HG03521 (cell line): ENCODE measurements around the gene TRAF1.

ENCODE experiments used
- ATAC-seq: cut with Tn5 transposase; IDR thresholded peaks from one replicate; pipeline ENCODE4 v1.9.1; 2021; ENCODE audit warnings: mild to moderate bottlenecking, moderate library complexity; ENCODE audit not compliant: unreplicated experiment

Gene TRAF1

DNA sequence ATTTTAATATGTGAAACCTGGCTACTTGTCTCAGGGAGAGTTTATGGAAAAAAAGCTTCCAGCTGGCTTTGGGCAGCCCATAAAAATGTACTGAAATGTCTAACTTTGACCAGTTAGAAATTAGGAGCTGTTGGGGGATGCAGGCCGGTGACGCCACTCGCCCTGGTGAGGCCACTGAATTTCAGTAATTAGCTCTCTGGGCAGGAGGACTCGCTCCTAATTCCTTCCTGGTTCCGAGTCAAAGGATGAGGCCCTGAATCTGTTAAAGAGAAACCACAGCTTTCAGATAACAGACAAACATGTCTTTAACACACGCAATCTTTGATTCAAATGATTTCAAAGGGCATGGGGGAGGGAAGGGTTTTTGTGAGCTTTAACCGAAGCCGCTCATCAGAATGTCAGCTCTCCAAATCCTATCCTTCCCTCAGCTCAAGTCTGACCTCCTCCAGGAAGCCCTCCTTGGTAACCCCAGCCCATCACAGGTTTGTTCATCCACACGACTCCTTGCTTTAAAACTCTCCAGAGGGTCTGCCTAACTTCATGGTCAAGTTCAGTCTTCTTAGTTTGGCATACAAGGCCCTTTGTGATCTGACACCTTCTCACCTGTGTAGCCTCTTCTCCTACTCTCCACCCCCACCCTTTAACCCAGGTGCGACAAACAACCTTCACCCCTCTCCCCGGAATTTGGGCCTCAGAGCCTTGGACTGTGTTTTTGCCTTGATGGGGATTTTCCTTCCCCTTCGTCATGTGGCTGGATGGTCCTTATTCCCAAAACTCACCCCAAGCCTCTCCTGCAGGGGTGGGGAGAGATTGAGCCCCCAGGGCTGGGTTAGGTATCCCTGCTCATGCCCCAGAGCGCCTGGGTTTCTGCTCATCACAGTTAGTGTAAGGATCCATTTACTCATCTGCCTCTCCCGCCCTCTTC lies 36.0 kb downstream of the TRAF1 start:
- ATAC-seq = no peak

DNA sequence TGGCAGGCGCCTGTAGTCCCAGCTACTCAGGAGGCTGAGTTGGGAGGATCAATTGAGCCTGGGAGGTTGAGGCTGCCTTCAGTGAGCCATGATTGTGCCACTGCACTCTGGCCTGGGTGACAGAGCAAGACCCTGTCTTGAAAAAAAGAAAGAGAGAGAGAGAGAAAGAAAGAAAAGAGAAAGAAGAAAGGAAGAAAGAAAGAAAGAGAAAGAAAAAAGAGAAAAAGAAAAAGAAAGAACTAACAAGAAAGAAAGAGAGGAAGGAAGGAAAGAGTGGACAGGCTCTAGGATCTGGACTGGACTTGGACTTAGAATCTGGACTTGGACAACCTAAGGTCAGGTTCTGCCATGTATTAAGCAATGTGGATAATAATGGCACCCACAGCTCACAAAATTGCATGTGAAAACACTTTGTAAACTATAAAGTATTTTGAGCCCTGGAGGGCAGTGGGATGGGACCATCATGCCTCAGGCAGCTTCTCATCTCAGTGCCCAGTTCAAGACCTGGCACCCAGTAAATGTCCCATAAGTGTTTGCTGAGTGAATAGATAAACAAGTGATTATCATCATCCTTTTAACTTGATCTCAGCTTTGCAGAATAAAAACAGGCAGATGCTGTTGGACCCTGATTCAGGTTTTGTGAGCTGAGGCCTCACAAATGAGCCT lies 36.9 kb downstream of the TRAF1 start:
- ATAC-seq = no peak

DNA sequence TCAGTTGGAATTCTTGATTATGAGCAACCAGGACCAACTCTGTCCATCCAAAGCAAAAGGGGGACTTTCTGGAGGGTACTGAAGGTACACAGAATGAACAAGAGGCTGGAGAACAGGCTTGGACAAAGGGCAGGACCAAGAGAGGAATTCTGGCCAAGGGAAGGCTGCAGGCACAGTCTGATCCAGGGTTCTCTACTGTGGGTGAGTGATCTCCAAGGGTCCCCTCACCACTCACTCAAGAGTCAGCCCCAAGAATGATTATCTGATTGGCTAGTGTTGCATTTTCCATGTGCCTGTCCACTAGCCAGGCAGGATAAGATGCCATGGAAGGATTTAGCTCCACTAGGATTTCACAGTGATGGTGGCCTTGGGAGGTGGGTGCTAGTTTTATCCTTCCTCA lies 38.0 kb downstream of the TRAF1 start:
- ATAC-seq = no peak

DNA sequence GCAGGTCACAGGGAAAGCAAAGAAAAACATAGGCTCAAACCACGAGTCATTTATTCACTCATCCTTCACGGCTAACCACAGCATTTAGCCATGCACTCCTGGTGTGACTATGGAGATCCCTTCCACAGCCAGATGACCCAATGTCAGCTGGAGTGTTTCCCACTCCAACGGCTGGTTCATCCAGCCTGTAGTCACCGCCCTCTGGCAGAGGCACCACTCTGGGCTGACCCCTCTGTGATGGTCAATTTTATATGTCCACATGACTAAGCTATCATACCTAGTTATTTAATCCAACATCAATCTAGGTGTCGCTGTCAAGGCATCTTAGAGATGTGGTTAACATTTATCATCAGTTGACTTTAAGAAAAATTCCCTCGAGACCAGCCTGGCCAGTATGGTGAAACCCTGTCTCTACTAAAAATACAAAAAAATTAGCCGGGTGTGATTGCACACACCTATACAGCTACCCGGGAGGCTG lies 40.1 kb downstream of the TRAF1 start:
- no peak for ATAC-seq

- ATAC-seq = no peak
Observed at GRCh38 chr9:120885958-120886357, 40.6 kb downstream of the TRAF1 start.

DNA sequence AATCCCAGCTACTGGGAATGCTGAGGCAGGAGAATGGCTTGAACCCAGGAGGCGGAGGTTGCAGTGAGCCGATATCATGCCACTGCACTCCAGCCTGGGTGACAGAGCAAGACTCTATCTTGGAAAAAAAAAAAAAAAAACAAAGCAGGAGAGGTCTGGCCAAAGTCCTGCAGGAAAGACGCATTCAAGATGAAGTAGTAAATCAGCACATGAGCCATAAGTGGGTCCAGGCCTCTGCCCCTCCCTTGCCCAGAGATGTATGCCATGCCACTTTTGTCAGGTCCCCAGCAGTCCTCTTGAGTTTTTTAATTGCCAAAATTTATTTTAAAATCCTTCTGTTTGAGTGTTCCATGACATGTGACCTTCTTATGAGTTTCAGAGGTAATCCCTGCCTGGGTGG lies 41.1 kb downstream of the TRAF1 start:
- ATAC-seq = no peak

GRCh38 chr9:120883608-120883996 lies 43.0 kb downstream of the TRAF1 start:
- no peak for ATAC-seq

DNA sequence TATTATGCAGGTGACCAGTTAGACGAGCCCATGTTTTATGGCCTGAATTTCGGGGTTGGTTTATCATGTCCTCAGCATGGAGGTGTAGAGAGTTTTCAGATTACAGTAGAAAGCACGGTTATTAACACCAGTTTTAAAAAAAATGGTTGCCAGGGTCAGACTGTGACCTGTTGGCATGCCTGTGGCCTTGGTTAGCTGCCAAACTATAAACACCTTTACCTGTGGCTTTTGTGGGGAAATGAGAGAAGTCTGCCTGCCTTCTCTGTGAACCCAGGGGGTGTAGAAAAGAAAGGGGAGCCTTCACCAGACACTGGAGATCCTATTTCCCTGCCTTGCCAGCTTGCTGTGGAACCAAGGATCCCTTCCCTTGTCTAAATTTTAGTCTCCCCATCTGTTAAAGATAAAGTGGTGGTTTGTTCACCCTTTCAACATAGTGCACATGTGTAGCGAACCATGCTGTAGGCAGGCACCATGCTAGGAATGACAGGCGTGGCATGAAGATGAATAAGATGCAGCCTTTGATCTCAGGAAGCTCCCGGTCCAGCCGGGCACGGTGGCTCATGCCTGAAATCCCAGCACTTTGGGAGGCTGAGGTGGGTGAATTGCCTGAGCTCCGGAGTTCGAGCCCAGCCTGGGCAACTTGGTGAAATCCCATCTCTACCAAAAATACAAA lies 43.5 kb downstream of the TRAF1 start:
- no peak for ATAC-seq

GRCh38 chr9:120879446-120879845 lies 47.1 kb downstream of the TRAF1 start:
- ATAC-seq = no peak

DNA sequence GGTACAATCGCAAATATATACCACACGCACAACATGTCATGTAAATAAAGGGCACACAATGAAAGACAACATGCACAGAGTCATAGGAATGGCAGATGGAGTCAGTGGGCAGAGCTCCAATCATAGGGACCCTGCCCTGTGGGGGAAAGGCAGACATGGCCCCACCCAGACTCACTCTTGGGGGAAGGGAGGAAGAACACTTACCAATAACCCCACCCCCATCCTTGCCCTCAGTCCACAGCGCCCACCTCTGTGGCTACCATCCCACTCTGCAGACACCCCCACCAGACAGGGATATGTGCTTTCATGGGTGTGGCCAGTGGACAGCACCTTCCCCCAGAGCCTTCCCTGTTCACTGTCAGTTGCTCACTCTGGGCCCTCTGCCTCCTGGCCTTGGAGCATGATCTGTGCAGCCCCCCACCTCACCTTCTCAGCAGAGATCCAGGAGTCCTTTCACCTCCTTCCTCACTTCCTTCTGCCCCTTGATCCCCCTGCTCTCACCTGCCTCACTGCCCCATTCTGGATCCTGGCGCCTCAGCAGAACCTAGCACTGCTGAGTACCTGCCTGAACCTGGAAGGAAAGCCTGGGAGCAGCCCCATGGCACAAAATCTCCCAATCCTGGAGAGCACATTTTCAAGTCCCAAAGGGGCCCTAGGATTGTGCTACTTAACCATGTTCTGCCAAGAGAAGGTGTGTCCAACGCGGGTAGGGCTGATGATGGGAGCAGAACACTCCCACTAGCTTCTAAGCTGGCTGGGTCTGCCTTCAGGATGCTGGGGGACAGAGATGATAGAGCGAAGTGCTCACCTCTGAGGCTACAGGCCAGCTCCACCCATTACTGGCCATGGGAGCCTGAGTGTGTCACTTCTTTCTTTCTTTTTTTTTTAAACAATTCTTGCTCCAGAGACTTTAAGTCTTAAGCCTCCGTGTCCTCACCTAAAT lies 48.1 kb downstream of the TRAF1 start:
- no peak for ATAC-seq

DNA sequence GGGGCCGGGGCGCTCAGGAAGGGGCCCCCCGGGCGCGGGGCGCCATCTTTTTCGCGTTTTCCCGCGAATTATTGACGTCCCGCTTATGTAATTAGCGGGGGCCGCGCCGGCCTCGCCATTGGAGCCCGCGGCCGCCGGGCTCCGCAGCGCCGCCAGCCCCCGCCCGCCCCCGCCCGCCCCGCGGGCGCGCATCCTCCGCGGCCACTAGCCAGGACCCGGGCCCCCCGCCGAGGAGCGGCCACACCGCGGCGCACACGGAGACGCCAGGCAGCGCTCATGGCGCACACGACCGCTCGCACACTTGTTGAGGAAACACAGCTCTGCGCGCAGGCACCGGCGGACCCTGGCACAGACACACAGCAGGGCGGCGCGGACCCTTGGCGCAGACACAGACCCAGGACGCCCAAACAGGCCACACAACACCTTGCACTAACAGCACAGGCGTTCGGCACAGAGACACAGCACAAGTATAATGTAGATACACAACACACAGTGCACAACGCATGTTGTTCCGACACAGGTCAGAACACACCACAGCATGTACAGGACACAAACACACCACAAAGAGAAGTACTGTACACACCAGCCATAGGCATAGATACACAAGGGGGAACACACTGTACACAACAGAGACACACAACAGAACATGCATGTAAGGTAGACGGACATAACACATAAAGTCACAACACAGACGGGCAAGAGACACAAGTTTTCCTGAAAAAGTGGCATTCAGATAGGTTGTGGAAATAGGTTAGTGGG lies 49.1 kb downstream of the TRAF1 start:
- peak; percentile 46 for ATAC-seq

DNA sequence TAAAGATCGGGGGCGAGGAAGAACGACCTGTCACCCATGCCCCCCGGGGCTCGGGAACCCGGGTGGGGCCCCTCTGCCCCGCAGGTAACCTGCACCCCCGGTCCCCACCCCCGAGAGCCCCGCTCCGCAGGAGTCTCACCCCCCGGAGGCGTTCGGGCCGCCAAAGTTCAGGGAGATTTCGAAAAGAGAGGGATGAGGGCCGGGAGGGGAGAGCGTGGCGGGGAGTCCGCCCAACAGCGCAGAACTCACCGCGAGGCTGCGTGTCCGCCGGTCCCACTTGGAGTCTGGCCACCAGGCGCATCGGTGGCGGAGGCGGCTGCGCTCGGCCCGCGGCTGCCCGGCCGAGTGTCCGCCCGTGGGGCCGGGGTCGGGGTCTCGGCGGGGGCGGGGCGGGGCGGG lies 49.8 kb downstream of the TRAF1 start, which contains the start of gene PHF19:
Gene PHF19 (minus strand): TSS at position 347 of the 399 bp plus-strand sequence. CDS start 2,447 bp downstream, outside the sequence.
- ATAC-seq = peak; percentile 17

GRCh38 chr9:120875954-120876841 lies 50.4 kb downstream of the TRAF1 start:
- ATAC-seq = peak; percentile 54

- ATAC-seq = no peak
Observed at GRCh38 chr9:120875643-120875953, 51.0 kb downstream of the TRAF1 start.

GRCh38 chr9:120875195-120875565 lies 51.4 kb downstream of the TRAF1 start:
- no peak for ATAC-seq

DNA sequence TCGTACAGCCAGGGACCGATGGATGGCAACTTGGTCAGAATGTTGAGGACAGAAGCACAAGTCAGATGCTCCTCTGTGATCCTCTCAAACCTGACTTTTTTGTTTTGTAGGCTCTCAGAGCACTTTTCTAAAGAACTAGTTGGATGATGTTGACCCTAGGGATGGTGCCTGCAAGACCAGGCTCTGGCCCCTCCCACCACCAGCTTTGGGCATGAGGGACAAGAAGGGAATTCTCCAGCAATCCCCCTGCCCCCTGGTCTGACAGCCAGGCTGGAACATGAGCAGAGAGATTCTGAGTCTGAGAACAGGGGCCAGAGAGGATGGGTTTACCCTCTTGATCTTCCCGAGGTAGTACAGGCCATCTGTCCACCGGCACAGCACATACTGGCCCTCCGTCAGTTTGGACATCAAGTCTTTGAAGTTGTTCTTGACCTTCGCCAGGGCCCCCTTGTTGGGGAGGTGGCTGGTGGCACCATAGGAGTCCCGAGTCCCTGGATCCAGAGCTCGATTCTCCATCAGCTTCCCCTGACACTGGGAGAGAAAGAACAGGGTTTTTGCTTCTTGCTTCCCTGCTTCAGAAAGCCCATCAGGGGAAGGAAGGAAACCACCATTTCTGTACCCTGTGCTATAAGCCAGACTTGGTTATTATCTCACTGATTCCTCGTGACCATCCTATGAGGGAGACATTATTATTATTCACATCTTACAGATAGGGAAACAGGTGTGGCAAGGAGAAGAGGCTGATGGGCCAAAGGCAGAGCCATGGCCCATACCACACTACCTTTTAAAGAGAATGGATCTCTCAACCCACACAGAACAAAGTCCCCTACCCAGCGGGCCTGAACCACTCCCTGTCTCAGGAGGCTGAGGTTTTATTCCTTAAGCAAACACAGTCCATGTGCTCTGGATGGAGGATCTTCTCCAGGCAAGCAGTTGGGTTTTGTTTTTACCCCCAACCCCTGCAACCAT lies 52.1 kb downstream of the TRAF1 start:
- ATAC-seq = no peak

GRCh38 chr9:120873512-120873911 lies 53.1 kb downstream of the TRAF1 start:
- ATAC-seq = no peak
